NCI-H748 (cell line): ENCODE data around the gene GALC.

Experiments used
- DNase-seq: peaks from one replicate; lab custom pipeline; 2025; ENCODE audit not compliant: unreplicated experiment; lab: John Stamatoyannopoulos, UW

The GALC gene

DNA sequence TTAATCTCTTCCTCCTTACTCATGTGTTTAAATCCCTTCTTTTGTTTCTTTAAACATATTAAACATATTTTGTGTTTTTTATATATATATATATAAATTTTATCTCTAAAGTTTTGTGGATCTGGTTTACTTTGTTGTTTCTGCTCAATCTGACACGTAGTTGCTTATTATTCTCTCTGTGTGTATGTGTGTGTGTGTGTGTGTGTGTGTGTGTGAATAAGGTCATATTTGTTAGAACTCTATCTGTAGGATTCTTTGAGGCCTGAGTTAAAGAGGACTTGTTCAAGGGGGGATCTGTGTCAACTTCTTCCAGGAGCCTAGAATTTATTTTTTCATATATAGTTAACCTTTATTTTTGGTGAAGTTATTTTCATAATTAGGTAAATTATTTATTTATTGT is 14.6 kb upstream of the GALC start:
- no peak for DNase-seq

DNA sequence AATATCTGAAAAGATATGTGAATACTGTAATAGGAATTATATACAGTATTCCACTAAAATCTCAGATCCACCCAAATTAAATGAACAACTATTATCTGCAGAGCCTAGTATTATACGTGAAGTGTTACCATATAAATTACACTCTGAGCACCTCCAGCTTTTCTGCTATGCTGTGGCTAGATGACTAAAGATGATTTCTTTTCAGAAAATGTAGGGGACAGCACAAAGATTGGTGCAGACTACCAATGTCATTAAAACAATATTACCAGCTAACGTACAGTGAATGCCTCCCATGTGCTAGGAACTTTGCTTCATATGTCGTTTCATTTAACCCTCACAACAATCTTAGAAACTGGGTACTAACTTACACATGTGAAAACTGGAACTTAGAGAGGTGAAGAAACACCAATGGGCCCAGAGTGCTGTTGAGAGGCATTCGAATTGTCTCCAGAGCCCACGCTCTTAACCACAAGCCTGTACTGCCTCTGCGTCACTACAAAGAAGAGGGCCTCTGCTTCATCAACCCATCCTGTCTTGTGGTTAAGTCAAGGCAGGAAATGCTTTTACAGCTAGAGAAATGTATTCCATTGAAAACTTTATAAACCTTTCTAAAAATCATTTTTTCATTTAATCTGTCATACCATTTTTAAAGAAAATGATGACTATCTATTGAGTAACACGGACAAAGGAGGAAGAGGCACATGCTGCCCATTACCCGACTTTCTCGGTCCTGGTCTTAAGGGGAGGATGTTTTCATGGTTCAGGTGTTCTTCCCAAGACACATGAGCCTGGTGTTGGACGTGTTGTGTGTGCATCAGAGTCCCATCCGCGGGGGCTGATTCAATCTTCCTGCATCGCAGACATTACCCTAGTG is 13.2 kb upstream of the GALC start:
- DNase-seq, result no peak

- DNase-seq, result no peak
These were observed 12.1 kb upstream of the GALC start, which contains the start of gene GPR65 for GRCh38 chr14:88005050-88005481. TSS of gene GPR65 (plus strand) at chr14:88005135. CDS start at chr14:88010848, 5,713 bp downstream.

DNA sequence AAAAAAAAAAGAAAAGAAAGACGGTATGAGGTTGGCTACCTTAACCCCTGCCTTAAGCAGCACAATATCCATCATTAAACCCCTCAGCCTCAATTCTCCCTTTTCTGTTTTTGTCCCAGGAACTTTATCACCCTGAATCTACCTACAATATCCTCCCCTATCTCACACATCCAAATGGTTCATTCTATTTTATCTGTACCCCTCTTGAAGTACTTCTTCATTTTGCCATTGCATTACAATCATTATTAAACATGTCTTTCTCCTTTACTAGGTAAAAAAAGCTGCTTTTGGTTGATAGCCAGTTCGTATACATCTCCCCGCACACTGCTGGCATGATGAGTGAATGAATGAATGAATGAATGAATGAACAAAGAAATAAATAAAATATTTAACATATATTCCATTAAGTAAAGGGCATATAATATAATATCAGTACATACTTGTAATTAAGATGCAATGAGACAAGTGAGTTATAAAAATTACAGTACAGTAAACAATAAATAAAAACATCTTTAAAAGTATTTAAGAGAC is 11.6 kb upstream of the GALC start:
- DNase-seq, result no peak

- no peak for DNase-seq
These were observed 10.4 kb upstream of the GALC start for GRCh38 chr14:88003425-88003824.

DNA sequence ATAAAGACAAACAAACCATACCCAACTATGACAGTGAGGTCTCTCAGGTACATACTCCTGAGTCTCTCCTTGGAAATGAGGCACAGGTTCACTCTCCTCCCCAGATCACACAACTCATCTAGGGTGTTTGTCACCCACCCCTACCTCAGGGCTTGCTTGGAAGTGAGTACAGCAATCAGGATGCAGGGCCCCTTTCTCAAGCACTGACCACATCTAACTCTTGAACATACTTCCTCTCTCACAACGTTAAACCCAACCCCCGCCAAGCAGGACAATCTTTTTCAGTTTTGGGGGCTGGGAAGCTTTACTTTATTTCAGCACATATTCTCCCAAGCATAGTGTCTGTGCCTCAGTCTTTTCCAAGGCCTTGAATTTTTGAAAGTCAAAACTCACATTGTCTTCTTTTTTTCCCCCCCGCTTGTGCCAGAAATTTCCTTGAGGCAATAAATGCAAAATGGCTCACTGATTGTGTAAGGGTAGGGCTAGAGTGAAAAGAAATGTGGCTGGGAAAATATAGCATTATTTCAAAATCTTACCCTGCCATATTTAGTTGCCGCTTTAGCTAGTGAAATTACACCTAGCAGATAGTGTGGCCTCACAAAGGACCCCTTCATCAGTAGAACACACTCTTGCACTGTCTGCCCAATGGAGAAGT is 9.6 kb upstream of the GALC start:
- no peak for DNase-seq

DNA sequence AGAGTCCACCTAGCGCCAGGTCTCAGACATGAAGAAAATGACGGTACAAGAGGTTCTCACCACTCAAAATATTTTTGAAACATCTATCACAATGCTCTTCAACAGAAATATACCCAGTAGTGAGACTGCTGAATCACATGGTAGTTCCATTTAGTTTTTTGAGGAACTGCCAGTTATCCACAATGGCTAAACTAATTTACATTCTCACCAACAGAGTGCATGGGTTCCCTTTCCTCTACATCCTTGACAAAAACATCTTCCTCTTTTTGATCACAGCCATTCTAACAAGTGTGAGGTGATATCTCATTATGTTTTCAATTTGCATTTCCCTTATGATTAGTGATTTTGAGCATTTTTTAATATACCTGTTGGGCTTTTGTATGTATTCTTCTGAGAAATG is 6.3 kb upstream of the GALC start:
- no peak for DNase-seq

GRCh38 chr14:87998482-87998881 is 5.5 kb upstream of the GALC start:
- no peak for DNase-seq

DNA sequence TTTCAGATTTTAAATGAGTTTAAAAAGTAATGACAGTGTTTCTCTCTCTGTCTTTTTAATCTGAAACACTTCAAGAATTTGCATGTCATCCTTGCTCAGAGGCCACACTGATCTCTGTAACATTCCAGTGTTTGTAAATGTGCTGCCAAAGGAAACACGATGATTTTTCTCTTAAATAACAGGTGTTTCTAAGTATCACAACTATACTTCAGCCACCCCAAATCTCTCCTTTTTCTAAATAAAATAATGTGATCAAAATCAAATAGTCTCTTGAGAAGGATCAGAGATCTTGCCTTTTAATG is 3.3 kb upstream of the GALC start:
- DNase-seq, result no peak

DNA sequence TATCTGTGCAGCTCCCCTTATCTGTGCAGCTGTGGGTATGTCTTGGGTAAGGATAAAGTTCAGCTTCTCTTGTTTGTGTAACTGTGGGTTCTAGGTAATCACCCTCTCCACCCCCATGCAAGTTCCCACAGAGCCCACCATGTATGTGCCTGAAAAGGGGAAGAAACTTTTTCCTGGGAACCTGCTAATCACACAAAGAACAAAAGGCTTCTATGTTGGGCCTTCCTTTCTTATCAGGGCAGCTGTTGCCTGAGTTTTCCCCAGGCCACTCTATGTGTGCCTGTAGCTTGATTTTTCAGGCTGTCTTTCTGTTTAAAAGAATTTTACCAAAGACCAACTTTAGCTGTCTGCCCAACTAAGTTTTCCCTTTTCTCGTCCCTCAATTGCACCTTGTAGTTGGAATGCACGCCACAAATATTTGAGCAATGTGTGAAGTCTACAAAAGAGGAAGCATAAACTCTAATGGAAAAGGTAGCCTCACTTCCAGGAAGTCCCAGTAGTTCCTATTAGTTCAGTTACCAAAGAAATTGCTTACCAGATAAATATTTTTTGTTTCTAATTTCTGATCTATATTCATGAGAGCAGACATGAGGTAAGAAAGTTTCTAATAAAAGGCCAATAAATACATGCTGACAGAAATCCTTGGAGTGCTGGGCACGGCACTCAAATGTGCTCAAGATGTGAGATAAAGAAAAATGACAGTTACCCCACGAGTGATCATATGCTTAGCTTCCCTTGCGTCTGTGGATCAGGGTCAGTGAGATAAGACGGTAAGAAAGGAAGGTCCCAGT is 2.7 kb upstream of the GALC start:
- no peak for DNase-seq

DNA sequence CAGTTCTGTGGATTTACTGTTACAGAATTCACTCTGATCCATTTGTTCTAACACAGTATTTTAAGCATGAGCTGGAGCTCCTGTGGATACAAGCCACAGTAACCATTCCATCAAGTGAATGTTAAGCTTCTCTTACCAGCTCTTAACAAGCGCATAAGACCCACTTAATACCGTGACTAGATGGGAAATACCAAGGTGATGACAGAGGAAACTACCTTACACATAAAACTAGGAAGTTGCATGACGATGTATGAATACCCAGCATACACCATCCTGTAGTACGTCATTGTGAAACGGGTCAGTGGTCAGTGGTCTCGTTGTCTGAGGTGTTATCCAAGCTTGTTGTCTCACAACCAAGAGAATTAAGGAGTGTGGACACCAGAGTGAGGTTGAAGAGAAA is 2.0 kb upstream of the GALC start:
- no peak for DNase-seq

GRCh38 chr14:87992346-87992717 is 650 bp downstream of the GALC start:
- DNase-seq, result no peak

- DNase-seq, result no peak
These were observed 2.3 kb downstream of the GALC start for GRCh38 chr14:87990682-87991081.

DNA sequence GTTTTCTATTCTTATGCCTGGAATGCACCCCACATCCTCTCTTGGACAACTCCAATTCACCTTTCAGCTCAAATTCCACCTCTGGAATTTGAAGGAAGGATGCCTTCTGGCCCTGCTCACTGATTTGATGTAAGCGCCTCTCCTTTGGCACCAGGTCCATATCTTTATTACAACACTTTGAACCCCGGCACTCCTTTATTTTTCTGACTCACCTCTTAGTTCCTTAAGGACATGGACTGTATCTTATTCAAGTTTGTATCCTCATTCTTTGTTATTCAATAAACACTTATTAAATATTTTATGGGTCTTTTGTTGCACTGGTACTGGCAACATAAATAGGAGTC is 3.1 kb downstream of the GALC start:
- DNase-seq, result no peak

- DNase-seq, result no peak
These were observed 3.6 kb downstream of the GALC start for GRCh38 chr14:87989221-87989955.

- DNase-seq, result no peak
These were observed 13.3 kb downstream of the GALC start for GRCh38 chr14:87979689-87980088.

- DNase-seq, result no peak
These were observed 17.3 kb downstream of the GALC start for GRCh38 chr14:87975636-87976035.

- DNase-seq, result no peak
These were observed 22.0 kb downstream of the GALC start for GRCh38 chr14:87971010-87971409.

DNA sequence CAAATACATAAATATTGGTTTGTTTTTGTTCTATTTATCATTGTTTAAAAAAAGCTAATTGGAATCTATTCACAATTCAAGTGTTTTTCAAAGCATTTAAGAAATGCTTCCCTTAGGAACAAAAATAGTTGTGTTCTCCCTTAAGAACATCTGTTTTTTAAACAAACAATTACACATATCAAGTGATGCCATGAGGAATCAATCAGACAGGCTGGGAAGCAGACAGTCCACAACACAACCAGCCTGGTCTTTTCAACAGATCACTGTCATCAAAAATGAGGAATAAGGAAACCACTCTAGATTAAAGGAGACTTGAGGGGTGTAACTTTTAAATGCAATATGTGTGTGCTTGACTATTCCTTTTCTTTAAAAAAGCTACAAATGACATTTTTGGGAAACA is 25.5 kb downstream of the GALC start:
- DNase-seq, result no peak

DNA sequence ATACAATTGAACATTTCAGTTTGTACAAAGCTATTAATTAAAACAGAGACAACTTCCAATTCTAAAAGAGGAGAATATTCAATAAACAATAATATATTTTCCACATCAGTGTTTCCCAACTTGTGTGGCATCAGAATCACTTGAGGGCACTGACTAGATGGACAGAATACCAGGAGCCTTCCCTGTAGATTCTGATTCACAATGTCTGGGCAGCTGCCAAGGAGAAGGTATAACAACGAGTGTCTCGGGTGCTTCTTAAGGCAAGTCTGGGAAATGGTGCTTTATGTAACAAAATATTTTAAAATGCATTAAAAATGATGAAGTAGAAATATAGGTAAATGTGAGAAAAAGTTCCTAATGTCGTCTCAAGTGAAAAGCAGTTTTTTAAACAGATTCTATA is 26.2 kb downstream of the GALC start:
- no peak for DNase-seq

DNA sequence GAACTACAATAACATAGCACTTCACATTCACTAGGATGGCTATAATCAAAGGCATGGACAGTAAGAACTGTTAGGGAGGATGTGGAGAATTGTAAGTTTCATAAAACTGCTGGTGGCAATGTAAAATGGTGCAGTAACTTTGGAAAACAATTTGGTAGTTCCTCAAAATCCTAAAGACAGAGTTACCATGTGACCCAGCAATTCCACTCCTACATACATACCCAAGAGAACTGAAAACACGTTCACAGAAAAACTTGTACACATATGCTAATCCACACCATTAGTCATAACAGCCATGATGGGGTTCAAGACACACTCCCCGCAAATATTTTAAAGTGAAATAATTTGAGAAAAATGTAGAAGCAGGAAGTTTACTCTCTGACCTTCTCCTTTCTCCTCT is 31.7 kb downstream of the GALC start:
- no peak for DNase-seq
